ENCODE data around the gene KCTD21. TPM values are rescaled to one million over a fixed set of nuclear protein-coding genes. Genes with fewer than 3 reads are reported as not detected.

The KCTD21 gene
- polyA plus RNA-seq, 3 donors from 2014 or later = 0.44 to 1.1 TPM; not detected in 1

DNA sequence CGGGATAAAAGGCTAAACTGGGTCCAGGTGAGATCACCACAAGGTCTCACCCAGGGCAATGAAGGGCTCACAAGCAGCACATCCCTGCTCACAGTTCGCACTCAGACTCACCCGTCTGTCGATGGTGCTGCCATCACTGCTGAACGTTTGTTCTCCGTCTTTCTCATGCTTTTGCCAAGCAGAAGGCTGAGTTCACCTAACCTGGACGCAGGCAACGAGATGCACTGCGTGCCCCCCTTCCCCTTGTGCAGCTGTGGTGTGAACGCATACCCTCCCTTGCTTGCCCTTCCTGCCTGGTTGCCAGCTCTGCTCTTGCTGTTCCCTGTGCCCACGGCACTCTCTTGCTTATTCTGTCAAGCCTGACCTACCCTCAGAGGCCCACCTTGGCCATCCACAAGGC is 18.0 kb downstream of the KCTD21 start:
- peaks cover 7 to 27% (median 18%) of the 10 kb centered on the region in 3 donors for H3K36me3 Mint-ChIP-seq
- no peak overlapping the region for H3K4me3 Mint-ChIP-seq
- H3K27ac Mint-ChIP-seq = no peak overlapping the region
- no peaks in the 10 kb centered on the region for H3K9me3 Mint-ChIP-seq
- DNase-seq = no peak
- H3K4me1 Mint-ChIP-seq = no peaks in the 10 kb centered on the region
- H3K27me3 Mint-ChIP-seq (ENCODE audit: low read depth in 3 of 3) = peaks cover 0 to 5% (median 0%) of the 10 kb centered on the region in 3 donors

DNA sequence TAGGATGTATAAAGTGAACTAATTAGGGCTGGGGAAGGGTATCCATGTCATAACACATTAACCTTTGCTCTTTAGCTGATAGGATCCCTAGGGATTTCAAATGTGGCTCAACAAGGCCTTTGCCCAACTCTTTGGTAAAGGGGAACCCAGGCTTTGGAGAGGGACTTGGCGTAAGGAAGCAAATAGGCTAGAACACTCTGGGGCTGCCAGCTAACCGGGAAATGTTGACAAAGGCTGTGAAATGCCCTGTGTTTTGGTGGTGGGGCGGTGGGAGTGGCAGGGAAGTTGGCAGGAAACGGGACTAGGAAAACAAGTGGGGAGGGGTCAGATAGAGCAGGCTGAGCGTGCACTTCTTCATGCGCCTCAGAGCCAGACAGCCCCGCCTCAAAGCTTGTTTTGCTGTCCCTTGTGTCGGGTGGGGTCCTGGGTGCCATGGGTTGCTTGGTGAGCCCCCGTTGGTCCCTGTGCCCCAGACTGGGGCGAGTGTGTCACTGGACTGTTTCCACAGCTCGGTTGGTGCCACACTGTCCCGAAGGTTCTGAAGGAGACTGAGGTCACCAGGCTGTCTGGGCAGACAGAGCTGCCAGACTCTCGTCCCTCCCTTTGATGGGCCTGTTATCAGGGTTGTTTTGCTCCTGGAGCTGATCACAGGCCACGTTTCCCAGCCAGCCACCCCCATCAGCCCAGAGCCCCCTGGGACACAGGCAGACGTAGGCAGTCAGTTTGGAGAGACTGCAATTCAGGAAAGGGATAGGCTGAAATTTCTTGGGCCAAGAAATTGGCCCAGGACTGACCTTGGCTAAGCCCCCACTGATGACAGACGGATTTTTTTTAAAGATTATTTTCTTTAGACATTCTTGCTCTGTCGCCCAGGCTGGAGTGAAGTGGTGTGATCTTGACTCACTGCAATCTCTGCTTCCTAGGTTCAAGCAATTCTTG is 19.6 kb downstream of the KCTD21 start:
- Mint-ChIP-seq H3K36me3 (peaks cover 6 to 16% (median 15%) of the 10 kb centered on the region in 3 donors), H3K9me3 (no peaks in the 10 kb centered on the region), H3K4me1 (no peaks in the 10 kb centered on the region), H3K4me3 (no peak overlapping the region), H3K27me3 (ENCODE audit: low read depth in 3 of 3) (peaks cover 0 to 5% (median 0%) of the 10 kb centered on the region in 3 donors), H3K27ac (no peak overlapping the region)
- DNase-seq = no peak

DNA sequence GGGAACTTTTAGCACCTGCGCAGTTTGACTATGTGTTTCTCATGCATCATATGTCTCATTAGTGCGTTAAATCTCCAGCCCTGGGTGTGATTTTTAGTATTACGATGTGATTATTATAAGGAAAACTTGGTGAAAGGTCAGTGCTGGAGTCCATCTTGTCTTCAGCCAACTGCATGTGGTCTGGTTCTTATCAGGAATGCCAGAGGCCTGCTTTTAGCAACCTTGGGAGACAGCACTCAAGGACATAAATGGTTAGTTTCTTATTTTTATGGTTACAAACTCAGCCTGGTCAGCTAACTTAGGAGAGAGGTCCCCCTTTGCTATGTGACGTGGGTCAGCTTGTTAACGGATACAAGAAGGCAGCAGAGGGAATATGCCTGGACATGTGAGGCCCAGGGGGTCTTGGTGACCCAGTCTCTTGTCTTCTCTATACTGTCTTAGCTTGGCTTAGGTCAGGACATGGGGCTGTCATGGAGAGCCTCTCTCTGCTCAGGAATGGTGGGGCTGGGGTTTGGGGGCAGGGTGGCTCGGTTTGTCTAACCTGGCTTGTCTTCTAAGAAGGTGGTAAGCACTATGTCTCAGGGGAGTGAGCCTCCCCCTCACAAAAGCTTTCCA is 21.5 kb downstream of the KCTD21 start:
- H3K4me1 Mint-ChIP-seq = no peaks in the 10 kb centered on the region
- H3K27ac Mint-ChIP-seq = no peak overlapping the region
- no peak for DNase-seq
- H3K4me3 Mint-ChIP-seq = no peak overlapping the region
- H3K9me3 Mint-ChIP-seq = no peaks in the 10 kb centered on the region
- peaks cover 0 to 3% (median 0%) of the 10 kb centered on the region in 3 donors for H3K36me3 Mint-ChIP-seq
- H3K27me3 Mint-ChIP-seq (ENCODE audit: low read depth in 3 of 3) = peaks cover 0 to 5% (median 0%) of the 10 kb centered on the region in 3 donors

GRCh38 chr11:78164471-78164870 is 24.0 kb downstream of the KCTD21 start:
- Mint-ChIP-seq H3K36me3 (no peaks in the 10 kb centered on the region), H3K27me3 (ENCODE audit: low read depth in 3 of 3) (peaks cover 0 to 2% (median 0%) of the 10 kb centered on the region in 3 donors), H3K9me3 (no peaks in the 10 kb centered on the region), H3K4me3 (no peak overlapping the region), H3K27ac (no peak overlapping the region), H3K4me1 (no peaks in the 10 kb centered on the region)
- DNase-seq = no peak

- H3K4me1 Mint-ChIP-seq = no peaks in the 10 kb centered on the region
- H3K9me3 Mint-ChIP-seq = no peaks in the 10 kb centered on the region
- no peaks in the 10 kb centered on the region for H3K36me3 Mint-ChIP-seq
- H3K4me3 Mint-ChIP-seq = no peak overlapping the region
- H3K27ac Mint-ChIP-seq = no peak overlapping the region
- H3K27me3 Mint-ChIP-seq (ENCODE audit: low read depth in 3 of 3) = peaks cover 0 to 2% (median 0%) of the 10 kb centered on the region in 3 donors
- DNase-seq = no peak
Measured at GRCh38 chr11:78163828-78164227, 24.6 kb downstream of the KCTD21 start.

- no peaks in the 10 kb centered on the region for H3K27me3 Mint-ChIP-seq (ENCODE audit: low read depth in 3 of 3)
- H3K4me3 Mint-ChIP-seq = no peak overlapping the region
- H3K9me3 Mint-ChIP-seq = no peaks in the 10 kb centered on the region
- H3K4me1 Mint-ChIP-seq = no peaks in the 10 kb centered on the region
- no peak overlapping the region for H3K27ac Mint-ChIP-seq
- no peak for DNase-seq
- no peaks in the 10 kb centered on the region for H3K36me3 Mint-ChIP-seq
Measured at GRCh38 chr11:78161962-78162371, 26.5 kb downstream of the KCTD21 start.

GRCh38 chr11:78161346-78161745 is 27.1 kb downstream of the KCTD21 start:
- no peaks in the 10 kb centered on the region for H3K9me3 Mint-ChIP-seq
- H3K4me1 Mint-ChIP-seq = no peaks in the 10 kb centered on the region
- DNase-seq = no peak
- H3K4me3 Mint-ChIP-seq = no peak overlapping the region
- H3K36me3 Mint-ChIP-seq = no peaks in the 10 kb centered on the region
- no peaks in the 10 kb centered on the region for H3K27me3 Mint-ChIP-seq (ENCODE audit: low read depth in 3 of 3)
- no peak overlapping the region for H3K27ac Mint-ChIP-seq

DNA sequence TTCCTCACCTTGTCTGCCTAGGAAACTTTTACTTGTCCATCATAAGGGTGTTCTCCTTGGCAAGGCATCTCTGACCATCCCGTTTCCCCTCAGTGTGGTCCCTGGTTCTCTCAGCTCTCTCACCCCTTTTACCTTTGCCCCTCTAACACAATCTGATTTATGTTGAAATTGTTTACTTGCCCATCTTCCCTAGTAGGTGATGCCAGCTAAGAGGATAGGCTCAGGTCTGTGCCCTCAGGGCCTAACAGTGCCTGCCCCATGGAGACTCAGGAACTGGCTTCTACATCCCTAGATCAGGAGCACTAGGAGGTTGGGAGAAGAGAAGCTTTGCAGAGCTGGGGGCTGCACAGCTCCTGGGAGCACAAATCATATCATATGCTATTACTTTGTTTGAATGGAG is 27.9 kb downstream of the KCTD21 start:
- no peaks in the 10 kb centered on the region for H3K9me3 Mint-ChIP-seq
- H3K27me3 Mint-ChIP-seq (ENCODE audit: low read depth in 3 of 3) = no peaks in the 10 kb centered on the region
- H3K4me3 Mint-ChIP-seq = no peak overlapping the region
- H3K27ac Mint-ChIP-seq = no peak overlapping the region
- no peaks in the 10 kb centered on the region for H3K4me1 Mint-ChIP-seq
- no peaks in the 10 kb centered on the region for H3K36me3 Mint-ChIP-seq
- no peak for DNase-seq

GRCh38 chr11:78158987-78159652 is 29.3 kb downstream of the KCTD21 start:
- DNase-seq = no peak
- Mint-ChIP-seq H3K4me3 (no peak overlapping the region), H3K27ac (no peak overlapping the region), H3K27me3 (ENCODE audit: low read depth in 3 of 3) (no peaks in the 10 kb centered on the region), H3K4me1 (no peaks in the 10 kb centered on the region), H3K9me3 (no peaks in the 10 kb centered on the region), H3K36me3 (no peaks in the 10 kb centered on the region)

- DNase-seq = no peak
- H3K36me3 Mint-ChIP-seq = no peaks in the 10 kb centered on the region
- no peak overlapping the region for H3K4me3 Mint-ChIP-seq
- H3K4me1 Mint-ChIP-seq = no peaks in the 10 kb centered on the region
- peaks cover 0 to 2% (median 0%) of the 10 kb centered on the region in 3 donors for H3K27me3 Mint-ChIP-seq (ENCODE audit: low read depth in 3 of 3)
- H3K27ac Mint-ChIP-seq = no peak overlapping the region
- H3K9me3 Mint-ChIP-seq = no peaks in the 10 kb centered on the region
Measured at GRCh38 chr11:78156127-78156844, 32.1 kb downstream of the KCTD21 start.

DNA sequence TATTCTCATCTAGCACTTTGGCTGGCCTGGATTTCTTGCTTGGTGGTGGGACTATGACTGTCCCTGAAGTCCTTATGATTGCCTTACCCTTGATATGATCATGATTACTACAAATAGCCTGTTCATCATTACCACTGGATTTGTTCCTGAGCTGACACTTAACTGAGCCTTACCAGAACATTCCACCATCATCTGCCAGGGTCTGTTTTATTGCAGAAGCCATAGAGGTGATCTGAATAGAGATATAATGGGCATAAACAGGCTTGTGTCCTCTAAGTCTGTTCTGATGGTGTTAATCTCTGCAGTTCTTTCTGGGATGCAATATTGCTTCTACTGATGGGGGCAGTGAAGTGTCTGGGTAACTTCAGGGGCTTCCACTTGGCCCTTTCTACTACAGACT is 36.6 kb downstream of the KCTD21 start:
- Mint-ChIP-seq H3K4me1 (no peaks in the 10 kb centered on the region), H3K27me3 (ENCODE audit: low read depth in 3 of 3) (peaks cover 0 to 2% (median 0%) of the 10 kb centered on the region in 3 donors), H3K4me3 (no peak overlapping the region), H3K9me3 (no peaks in the 10 kb centered on the region), H3K36me3 (no peaks in the 10 kb centered on the region), H3K27ac (no peak overlapping the region)
- no peak for DNase-seq

DNA sequence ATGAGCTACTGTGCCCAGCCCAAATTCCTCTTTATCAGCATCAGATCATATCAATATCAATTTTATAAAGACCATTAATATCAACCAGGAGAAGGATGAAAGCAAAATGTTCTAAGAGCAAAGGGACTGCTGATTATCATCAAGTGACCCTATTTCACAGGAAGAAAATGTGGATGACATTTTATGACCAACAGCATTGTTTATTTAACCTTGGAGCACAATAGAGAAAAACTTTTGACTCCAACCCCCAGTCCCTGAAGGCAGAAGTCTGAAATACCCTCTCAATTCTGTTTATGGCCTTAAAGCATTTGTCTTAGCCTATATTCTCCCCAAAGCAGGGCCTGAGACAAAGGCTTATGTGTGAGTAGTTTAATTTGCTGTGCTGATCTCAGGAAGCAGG is 37.7 kb downstream of the KCTD21 start:
- Mint-ChIP-seq H3K36me3 (no peaks in the 10 kb centered on the region), H3K4me1 (no peaks in the 10 kb centered on the region), H3K27ac (no peak overlapping the region), H3K27me3 (ENCODE audit: low read depth in 3 of 3) (peaks cover 0 to 2% (median 0%) of the 10 kb centered on the region in 3 donors), H3K4me3 (no peak overlapping the region), H3K9me3 (no peaks in the 10 kb centered on the region)
- DNase-seq = no peak

DNA sequence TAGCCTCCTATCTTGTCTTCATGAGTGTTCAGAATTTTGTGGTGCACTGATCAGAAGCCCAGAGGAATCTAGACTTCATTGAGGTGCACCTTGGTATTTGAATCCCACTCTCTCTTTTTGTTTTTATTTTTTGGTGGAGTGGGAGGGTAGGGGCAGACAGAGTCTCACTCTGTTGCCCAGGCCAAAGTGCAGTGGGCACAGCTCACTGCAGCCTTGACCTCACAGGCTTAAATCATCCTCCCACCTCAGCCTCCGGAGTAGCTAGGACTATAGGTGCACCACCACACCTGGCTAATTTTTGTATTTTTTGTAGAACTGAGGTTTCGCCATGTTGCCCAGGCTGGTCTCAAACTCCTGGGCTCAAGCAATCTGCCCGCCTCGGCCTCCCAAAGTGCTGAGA is 38.1 kb downstream of the KCTD21 start:
- Mint-ChIP-seq H3K4me3 (no peak overlapping the region), H3K36me3 (no peaks in the 10 kb centered on the region), H3K27me3 (ENCODE audit: low read depth in 3 of 3) (peaks cover 0 to 2% (median 0%) of the 10 kb centered on the region in 3 donors), H3K9me3 (no peaks in the 10 kb centered on the region), H3K4me1 (no peaks in the 10 kb centered on the region), H3K27ac (no peak overlapping the region)
- DNase-seq = no peak

All from immature natural killer cell (primary cell).